ENCODE measurements around the gene COL10A1.
A peak's percentile ranks its signal among the peaks of the same experiment; 100 is the strongest.
"Not testable (repeated sequence)": the region's sequence is repeated elsewhere in the genome, so short reads cannot be mapped to it uniquely, and the experiment has no call there.

COL10A1 gene

DNA sequence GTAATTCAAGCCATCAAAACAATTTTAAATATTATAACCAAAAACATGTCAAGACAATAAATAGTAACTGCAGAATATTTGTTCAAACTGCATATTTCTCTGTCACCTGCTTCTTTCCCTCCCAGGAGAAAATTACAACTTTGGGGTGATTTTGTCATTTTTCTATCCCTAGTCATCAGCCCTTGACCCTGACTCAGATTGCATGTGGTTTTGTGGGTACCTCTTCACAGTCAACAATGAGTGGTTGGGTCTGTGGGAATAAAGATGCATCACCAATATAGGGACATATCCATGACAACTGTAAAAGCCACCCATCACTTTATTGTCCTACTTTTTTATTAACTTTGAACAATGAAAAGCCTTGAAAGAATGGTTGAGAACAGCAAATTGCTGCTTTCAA, 7.3 kb downstream of the COL10A1 start:
- DNase-seq: no peak

DNA sequence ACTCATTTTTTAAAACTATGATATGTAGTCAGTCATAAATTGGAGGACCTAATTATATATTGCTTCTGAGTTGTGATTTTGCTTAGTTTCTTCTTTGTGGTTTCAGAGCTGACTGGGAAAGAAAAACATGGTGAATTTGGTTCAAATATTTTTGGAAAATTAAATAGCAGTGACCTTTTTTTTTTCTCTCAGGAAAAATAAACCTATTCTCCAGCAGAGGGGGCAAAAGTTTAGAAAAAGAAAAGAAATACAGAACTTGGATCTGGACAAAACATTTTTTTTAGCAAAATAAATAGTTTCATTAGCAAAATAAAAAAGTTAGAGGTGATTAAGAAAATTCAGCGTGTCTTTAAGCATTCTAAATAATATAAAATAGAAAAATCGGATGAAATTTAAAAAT, 10.2 kb downstream of the COL10A1 start:
- DNase-seq: no peak

DNA sequence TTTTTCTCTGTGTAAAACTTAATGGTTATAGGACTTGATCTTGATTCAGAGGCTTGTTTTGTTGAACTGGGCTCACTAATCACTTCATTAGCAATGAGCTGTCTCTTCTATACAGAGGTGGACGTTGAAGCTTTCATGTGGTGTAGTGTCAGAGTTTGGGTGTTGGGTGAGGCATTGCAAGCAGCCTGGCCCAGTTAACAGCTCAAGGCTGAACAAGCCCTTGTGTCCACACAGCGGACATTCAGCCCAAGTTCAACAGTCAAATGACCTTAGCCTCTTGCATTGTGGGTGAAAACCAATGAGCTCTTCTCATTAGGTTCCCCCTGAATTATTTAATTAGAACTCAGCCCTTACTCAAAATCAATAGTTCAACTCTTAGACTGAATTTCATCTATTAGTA, 12.5 kb downstream of the COL10A1 start:
- no peak for DNase-seq

DNA sequence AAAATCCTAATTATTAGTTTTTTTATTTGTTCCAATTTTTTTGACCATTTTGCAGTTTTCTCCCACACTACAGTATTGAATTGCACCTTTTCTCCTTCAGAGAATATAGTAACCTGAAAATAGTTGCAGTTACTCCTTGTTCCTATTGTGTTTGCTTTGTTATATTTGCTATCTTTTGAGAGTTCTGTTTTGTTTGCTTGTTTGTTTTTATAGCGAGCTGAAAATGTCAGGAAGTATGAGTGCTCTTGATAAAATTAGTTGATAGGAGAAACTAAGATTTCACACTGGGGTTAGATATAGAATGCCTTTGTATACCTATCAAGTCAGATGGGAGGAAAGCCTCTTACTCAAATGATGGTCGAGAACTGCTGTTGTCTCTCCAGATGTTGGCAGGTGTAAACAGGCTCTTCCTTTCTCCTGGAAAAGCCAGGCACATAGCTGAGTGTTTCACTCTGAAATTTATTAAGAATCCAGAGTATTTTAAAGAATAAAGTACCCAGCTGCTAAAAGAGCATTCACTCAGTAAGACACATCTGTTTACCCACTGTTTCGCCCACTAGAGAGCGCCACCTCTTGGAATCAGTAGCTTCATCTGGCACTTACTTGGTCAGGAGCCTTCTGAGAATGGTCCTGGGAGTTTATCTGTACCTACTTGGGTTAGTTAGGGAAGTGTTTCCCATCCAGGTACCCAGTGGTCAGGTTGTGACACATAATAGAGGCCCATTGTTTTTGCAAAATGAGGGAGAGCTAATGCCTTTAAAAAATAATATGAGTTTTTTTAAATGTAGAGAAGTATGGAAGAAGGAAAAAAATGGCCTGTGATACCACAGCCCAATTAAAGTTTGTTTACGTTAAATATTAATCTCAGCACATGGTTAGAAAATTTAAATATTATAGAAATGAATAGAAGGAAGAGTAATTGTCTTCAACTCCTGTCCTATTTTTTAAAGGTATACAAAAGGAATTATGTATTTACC, 14.1 kb downstream of the COL10A1 start:
- peak; percentile 47 for DNase-seq

DNA sequence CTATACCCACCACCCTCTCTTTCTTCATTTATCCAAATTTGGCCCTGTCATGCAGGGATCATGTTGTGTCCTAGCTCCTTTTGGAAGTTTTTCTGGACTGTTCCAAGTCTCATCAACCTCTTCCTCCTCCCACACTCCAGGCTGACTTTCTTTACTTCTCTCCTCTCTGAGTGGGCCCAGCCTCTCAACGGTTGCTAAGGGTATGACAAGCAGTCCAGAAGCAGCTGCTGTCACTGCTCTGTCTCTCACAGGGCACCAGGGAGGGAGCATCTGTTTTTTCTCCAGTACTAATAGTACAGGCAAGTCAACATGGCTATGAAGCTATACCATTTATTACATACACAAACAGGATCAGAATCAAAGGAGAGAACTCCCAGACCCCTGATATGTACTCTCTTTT, 17.1 kb downstream of the COL10A1 start:
- DNase-seq: no peak

DNA sequence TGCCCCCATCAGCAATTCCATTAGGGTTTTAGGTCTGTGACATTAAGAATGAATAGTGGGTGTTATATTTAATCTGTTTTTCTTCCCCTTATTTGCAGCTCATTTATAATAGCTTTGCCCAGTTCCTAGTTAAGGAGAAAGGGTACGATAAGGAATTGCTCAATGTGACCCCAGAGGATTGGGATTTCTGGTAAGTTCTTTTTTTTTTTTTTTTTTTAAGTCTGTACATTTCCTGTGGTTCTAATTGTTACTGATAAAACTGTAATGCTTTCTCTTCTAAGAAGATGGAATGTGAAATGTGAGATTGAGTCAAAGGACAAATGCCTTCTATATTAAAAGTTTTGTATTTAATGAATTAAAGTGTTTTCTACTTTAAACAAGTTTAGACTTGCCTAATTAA, 19.8 kb downstream of the COL10A1 start:
- DNase-seq: no peak

DNA sequence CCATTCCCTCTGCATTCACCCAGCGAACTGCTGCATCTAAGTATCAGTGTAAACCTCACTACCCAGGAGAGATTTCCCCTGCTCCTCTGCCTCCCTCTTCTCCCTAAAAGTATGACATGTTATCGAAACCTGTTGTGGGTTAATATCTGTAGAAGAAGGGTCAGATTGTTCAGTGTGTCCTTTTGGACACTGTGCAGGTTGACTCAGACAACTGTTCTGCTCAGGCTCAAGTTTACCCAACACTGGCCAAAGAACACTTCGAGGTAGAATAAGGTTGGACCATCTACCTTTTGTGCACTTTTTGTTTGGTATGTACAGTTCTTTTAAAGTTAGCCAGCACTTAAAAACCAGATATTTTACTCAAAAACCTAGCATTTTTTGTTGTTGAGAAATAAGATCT, 20.7 kb downstream of the COL10A1 start:
- DNase-seq: no peak

DNA sequence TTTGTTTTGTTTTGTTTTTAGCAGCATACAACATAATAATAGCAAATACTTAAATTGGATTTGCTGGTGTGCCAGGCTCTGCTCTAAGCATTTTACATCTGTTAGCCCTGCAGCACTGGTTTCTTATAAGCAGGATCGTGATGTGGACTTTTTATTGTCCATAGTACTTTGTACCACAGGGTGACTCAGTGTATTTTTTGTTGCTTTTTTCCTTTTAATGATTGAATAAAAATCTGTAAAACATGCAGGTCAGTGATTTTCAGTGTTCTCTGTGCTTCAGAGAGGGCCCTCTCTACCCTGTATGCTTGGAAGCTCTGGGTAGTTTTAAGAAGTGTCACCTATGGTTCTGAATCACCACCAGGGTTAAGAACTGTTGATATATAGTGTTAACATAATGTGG, 21.3 kb downstream of the COL10A1 start:
- no peak for DNase-seq

DNA sequence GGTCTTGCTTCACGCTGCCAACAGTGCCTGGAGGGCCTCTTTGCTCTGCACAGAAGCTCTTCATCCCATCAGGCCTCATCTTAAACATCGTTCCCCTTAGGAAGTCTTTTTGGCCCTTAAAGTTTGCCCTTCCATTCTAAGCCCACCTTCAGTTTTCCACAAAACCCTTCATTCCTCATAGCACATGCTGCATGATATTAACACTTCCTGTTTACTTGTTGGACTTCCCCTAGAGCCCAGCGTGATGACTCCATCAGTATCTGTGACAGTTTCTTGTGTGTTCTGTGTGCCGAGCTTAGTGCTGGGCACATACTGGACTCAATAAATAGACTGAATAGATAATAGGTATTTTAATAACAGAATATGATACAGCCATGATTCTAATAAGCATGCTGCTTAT, 23.1 kb downstream of the COL10A1 start:
- DNase-seq: no peak

DNA sequence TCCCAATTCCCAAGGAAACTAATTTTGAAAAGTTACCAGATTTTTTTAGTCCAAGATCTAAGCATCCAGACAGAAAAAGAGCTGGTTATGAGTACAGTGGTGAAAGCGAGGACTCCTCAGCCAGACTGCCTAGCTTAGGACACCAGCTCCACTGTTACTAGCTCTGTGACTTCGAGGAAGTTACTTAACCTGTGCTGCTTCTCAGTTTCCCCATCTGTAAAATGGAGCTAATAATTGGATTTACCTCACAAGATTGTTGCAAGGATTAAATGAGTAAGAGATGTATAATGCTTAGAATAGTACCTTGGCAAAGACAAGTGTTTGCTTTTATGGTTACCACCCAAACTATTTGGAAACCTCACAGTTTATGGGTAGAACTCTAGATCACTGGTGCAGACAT, 24.1 kb downstream of the COL10A1 start:
- DNase-seq: no peak

DNA sequence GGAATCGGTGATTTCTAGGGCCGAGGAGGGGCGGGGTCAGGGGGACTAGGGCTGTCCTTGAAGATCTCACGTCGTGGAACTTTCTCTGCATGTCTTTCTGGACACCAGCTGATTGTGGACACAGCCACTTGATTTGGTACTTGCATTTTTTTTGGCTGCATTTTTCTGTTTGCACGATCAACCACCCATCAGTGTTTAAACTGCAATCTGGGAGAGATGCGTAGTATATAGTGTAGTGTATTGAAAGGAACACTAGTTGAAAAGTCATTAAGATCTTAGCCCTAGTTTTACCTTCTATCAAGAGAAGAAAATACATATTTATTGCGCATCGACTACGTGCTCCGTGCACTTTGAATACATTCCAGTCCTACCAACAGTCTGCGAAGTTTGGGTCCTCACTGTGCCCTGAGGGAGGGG, 24.6 kb downstream of the COL10A1 start:
- DNase-seq: no peak

DNA sequence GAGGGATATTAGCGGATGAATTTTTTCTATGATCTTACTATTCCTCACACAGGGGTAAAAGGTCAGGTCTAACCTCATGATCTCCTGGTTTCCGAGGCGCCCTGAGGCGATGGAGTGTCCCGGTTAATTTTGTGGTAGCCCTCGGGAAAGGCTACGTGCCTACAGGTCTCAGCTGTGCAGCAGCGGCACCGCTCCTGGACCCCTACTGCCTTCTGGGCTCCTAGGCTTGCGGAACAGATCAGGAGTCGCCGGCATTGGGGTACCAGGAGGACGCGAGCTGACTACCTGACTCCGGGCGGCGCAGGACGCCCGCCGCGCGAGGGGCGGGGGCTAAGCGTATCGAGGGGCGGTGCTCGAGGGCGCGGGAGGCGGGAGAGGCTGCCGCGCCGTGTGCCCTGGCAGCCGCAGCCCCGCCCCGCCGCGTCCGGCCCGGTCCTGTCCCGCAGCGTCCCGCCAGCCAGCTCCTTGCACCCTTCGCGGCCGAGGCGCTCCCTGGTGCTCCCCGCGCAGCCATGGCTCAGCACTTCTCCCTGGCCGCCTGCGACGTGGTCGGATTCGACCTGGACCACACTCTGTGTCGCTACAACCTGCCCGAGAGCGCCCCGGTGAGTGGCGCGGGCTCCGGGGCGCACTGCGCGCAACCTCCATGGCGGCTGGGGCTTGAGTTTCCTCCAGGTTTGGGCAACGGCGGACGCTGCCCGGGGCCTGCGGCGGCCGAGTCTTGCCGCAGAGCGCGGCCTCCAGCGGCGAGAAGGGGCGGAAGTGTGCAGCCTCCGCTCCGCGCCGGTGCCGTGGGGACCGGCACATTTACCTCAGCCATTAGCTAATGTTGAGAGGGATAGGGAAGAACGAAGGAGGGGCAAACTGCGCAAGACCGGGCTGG, 25.3 kb downstream of the COL10A1 start, which contains the start of gene NT5DC1:
NT5DC1 (plus strand) TSS at position 435 of the 883 bp plus-strand sequence; CDS start at position 513, 78 bp downstream.
- DNase-seq: peak; percentile 97

DNA sequence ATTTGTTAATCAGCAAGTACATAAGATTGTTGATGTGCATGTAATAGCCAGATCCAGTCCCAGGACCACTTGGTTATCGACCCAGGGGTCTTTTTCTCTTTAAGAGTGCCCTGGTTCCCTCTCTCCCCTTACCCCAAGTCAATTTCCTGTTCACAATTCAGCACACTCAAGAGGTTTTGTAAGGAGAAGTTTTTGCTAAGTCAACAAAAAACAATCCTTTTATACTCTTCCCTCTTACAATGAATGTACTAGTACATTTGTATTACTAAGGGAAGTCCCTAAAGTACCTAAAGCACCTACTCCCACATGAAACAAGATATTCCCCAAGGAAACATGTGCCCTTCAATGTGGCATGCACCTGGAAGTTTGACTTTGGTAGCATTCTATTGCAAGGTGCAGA, 26.9 kb downstream of the COL10A1 start:
- DNase-seq: no peak

DNA sequence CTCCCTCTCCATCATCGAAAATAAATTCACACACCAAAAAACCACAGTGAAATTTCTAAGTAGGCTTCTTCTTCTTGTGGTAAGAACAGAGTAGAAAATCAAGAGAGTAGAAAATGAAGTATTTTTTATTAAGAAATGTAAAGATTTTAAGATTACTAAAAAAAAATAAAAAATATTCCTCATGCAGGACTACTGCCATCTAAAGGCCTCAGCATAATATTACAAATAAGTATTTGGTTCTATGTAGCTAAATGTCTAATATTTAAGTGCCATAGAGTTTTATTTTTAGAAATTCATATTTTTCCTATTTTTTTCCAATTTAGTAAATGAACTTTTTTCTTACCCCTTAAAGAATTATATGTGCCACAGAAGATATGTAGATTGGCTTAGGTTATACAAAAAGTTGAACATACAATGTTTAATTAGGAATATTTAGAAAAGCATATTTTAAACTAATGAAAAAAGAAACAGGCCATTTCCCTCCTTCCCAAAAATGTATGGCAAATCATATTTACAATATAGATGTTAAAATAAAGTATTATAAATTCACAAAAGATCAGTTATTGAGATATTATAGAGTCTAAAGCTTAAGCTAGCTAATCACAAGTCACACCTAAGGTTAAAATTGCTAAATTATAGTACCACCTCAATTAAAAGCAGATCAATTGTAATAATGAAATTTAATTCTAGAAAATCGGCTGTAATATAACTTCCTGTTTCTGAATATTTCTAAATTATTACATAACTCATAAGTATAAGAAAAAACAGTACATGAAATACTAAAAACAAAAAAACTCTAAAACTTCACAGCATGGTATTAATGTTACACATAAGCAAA, 28.7 kb downstream of the COL10A1 start:
- no peak for DNase-seq

DNA sequence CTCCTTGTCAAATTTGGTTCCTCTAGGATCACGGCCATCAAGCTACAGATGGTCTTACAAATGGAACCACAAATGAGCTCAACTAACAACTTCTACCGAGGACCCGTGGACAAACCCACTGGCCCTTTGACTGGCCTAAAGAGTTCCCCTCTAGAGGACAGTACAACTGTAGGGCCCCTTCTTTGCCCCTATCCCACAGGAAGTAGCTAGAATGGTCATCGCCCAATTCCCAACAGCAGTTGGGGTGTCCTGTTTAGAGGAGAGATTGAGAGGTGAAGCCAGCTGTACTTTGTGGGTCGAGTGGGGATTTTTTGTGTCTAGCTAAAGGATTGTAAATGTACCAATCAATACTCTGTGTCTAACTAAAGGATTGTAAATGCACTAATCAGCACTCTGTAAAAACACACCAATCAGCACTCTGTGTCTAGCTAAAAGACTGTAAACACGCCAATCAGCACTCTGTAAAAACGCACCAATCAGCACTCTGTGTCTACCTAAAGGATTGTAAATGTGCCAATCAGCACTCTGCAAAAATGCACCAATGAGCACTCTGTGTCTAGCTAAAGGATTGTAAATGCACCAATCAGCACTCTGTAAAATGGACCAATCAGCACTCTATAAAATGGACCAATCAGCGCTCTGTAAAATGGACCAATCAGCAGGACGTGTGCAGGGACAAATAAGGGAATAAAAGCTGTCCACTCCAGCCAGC, 29.7 kb downstream of the COL10A1 start:
- DNase-seq: not testable (repeated sequence)

DNA sequence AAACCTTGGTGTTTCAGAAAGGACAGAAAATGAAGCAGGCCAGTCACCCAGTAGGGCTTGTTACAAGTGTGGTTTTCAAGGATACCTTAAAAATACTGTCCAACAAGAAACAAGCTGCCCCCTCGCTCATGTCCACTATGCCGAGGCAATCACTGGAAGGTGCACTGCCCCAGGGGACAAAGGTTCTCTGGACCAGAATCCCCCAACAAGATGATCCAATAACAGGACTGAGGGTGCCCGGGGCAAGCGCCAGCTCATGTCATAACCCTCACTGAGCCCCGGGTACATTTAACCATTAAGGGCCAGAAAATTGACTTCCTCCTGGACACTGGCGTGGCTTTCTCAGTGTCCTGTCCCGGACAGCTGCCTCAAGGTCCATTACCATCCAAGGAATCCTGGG, 31.9 kb downstream of the COL10A1 start:
- DNase-seq: no peak

DNA sequence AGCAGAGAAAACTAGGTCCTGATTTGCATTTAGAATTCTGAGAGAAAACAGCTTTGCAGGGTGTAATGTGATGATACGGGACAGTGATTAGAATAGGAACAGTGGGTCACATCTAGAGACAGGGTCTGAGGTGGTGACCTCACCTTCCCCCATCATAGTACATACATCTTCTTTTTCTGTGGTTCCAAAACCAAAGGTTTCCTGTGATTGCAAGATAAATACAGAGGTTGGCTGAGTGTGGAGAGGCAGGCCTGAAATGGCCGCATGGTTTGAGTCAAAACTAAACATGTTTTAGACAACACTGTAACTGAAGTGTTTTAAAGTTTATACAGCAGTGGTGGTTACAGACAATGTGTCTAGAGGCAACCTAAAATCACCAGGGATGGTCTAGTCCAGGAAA, 35.7 kb downstream of the COL10A1 start:
- no peak for DNase-seq

DNA sequence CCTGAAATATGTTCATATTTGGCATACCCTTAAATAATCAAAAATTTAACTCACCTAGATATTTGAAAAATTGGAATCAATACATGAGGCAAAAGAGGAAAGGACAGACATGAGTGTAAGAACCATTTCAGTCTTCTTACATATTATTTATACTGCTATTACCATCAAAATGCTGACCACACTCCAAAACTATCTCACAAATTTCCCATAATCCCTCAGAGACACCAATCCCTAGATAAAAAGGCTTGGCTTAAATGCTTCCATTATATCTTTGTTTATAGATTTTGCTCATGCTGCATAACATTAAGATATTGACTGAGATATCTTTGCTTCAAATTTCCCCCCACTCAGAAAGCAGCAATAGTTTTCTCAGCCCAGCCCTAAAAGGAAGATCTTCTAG, 37.0 kb downstream of the COL10A1 start:
- DNase-seq: no peak

DNA sequence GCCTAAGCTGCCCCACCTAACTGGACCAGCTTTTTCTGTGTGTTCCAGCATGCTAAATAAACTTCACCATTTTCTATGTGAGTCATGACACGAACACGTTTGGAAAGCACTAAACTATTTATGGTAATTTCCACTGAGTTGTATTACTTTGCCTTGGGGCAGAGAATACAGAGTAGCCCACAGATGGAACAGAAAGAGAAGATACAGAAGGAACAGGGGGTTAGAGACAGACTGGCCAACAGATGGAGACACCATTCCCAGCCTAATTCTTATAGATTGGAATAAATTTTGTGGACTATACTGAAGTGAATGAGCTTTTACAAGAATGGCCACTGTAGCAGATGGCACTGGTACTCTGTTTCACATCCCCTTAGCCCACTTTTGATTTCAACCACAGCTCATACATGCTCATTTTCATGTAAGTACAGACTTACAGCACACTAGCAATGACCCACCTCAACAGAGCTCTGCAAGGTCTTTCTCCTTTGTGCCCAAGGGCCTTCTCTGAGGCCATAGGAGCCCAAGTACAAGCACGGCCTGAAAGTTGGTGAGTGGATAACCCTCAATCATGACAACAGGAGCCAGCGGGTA, 38.4 kb downstream of the COL10A1 start:
- no peak for DNase-seq

DNA sequence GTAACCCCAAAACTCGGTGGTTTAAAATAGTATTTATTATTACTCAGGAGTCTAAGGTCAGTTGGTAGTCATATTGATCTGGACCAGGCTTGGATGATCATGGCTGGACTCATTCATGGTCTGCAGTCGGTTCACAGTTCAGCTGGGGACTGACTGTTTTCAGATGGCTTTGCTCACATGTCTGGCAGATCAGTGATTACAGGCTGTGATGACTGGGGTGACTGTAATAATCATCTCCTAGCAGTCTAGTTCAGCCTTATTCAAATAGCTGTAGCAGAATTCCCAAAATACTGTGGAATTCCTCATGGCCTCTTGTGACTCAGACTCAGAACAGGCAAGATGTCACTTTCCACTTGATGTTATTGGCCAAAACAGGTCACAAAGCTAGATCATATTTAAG, 41.6 kb downstream of the COL10A1 start:
- no peak for DNase-seq

DNA sequence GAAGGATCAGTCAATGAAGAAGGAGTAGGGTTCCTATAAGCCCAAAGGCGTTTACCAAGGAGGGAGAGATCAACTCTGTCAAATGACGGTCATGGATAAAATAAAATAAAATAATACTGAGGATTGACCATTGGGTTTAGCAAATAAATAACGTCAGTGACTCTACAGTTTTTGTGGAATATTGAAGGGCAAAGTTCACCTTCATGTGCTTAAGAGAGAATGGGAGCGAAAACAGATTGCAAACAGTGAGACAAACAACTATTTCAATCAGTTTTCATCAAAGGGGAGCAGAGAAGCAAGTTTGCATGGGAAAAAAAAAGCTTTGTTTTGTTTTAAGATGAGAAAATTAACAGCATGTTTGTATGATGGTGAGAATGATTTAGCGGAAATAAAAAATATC, 42.9 kb downstream of the COL10A1 start:
- no peak for DNase-seq

DNA sequence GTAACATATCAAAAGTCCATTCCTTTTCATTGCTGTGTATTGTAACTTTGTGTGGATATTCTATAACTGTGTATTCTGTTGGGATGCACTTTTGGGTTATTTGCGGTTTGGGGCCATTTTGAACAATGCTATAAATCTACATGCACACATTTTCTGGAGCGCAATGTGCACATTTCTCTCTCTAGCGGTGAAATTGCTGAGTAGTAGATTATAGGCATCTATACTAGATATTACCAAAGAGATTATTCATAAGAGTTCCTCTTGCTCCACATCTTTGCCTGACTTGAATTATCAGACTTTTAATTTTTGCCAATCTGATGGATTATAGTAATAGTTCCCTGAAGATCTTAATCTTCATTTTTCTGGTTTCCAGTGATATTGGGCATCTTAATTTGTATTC, 47.0 kb downstream of the COL10A1 start:
- no peak for DNase-seq
